GM19239 (cell line): Measurements from ENCODE around the gene MNX1.

Experiments used
- DNase-seq: peaks from one replicate; pipeline ENCODE4 v3.0.0; 2011; ENCODE audit warnings: low spot score; ENCODE audit not compliant: insufficient read length
- FAIRE-seq: peaks from 2 replicates; lab custom pipeline; 2011; peaks lifted over from hg19 to GRCh38; lab: Jason Lieb, UNC

MNX1 gene

GRCh38 chr7:157017149-157017548 is 6.7 kb upstream of the MNX1 start:
- no peak for FAIRE-seq
- DNase-seq: no peak

- DNase-seq (no peak), FAIRE-seq (peak; percentile 99)
Measured at GRCh38 chr7:157016352-157017041, 6.0 kb upstream of the MNX1 start.

GRCh38 chr7:157016024-157016351 is 5.5 kb upstream of the MNX1 start:
- no peak for FAIRE-seq

DNA sequence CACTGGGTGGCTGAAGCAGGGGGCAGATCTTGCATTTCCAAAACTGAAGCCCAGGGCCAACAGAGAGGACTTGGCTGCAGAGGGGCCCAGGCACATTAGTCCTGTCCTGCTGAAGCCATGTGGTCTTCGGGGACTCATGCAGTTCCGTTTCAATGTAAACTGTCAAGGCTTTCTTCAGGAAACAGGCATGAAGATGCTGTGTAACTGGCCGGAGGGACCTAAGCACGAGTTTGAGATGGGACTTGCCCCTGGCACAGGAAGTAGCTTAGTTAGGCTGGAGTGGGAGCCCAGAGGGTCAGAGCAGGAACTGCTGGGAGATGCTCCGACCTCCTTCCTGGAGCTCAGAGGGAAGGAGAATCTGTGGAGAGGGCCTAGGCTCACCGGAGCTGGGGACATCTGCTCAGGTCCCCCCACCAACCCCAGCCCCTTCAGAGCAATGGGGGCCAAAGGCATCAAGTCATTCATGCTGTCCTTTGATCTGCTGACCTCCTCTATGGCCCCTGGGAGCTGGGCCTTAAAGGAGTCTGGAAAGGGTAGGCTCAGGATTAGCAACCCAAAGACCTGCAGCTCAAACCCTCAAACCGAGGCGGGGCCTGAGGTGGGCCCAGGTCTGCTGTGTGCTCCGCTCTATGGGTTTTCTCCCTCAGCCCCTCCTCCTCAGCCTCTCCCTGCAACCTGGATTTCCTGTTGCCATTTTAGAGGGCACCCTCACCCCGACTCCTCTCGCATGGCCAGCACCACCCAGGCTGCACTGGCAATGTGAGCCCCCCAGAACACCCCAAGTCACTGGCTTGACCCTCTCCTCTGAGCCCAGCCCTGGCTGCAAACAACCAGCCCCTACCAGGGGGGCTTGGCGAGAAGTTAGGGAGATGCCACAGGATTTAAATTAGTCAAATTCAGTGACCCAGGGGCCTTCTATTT is 4.4 kb upstream of the MNX1 start:
- DNase-seq (no peak), FAIRE-seq (peak; percentile 59)

More at GRCh38 chr7:157016024-157016351, 5.5 kb upstream of the MNX1 start:
- DNase-seq: no peak

GRCh38 chr7:157013602-157014549 is 3.4 kb upstream of the MNX1 start:
- peak; percentile 23 for FAIRE-seq
- DNase-seq: no peak

DNA sequence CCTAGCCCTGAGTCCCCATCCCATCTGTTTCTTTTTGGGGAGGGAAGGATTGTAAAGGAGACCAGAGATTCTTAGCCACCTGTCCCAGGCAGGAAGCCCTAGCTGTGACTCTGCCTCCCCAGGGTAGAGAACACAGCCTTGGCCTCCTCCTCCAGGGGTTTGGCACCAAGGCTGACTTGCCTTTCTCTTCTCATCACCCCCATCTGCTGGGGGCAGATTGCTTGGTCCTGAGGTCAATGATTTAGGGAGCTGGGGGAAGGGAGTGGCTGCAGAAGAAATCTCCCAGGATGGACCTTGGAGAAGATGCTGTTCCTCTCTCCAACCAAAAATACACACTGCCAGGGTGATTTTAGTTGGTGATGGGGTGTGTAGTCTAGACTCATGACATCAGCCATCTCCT is 2.6 kb upstream of the MNX1 start:
- FAIRE-seq: peak; percentile 79
- no peak for DNase-seq

DNA sequence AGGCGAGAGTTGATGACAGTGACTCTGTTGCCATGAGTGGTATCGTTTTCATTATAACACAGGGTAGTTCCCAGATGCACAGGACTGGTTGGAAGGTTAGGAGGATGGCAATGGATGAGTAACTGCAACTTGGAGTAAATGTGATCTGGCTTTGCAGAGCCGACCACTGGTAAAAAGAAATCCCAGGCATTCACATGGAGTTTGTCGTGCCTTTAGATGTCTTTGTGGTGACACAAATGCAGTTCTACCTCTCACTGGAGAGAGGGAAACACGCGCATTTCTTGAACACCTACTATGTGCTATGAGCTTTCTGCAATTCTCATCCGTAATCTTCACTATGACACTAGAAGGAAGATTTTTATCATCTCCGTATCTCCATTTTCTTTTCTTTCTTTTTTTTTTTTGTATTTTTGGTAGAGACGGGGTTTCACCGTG is 1.7 kb upstream of the MNX1 start:
- DNase-seq (no peak), FAIRE-seq (peak; percentile 86)

DNA sequence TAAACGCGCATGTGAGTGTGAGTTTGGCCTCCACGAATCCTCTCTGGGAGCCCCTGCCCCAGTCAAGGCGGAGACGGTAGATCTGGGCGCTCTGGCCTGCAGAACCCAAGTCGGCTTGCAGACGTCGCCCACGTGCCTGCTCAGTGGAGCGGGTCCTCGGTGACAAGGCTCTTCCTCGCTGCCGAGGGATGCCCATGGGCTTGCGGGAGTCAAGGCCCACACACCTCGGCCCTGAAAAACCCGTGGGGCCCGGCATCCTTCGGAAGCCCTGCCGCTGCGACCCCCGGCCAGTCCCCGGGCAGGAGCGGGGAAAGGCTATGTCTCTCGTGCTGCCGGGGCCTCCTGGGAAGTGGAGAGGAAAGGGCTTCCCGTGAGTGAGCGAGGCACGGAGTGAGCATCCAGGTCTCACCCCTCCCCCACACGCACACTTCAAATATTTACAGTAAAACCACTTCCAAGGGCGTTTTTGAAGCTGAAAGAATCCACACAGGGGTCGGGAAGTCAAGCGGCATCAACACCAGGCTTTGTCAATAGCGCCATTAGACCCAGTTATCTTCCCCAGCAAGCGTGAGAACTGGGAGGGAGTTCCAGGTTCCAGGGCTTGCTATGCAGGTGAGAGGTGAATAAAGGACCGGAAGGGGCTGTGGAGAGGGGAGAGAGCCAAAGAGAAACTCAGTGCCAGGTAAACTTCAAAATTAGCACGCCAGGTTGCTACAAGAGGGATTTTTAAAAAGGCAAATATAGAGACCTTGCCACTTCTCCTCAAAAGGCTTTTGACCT is 1.1 kb upstream of the MNX1 start:
- DNase-seq (no peak), FAIRE-seq (no peak)

- FAIRE-seq (no peak), DNase-seq (no peak)
Measured at GRCh38 chr7:157009778-157010587, 480 bp downstream of the MNX1 start.

GRCh38 chr7:157009170-157009777 is 1.2 kb downstream of the MNX1 start:
- FAIRE-seq (peak; percentile 83), DNase-seq (peak; percentile 88)

- FAIRE-seq (peak; percentile 79), DNase-seq (no peak)
Measured at GRCh38 chr7:157008206-157009169, 2.0 kb downstream of the MNX1 start.

DNA sequence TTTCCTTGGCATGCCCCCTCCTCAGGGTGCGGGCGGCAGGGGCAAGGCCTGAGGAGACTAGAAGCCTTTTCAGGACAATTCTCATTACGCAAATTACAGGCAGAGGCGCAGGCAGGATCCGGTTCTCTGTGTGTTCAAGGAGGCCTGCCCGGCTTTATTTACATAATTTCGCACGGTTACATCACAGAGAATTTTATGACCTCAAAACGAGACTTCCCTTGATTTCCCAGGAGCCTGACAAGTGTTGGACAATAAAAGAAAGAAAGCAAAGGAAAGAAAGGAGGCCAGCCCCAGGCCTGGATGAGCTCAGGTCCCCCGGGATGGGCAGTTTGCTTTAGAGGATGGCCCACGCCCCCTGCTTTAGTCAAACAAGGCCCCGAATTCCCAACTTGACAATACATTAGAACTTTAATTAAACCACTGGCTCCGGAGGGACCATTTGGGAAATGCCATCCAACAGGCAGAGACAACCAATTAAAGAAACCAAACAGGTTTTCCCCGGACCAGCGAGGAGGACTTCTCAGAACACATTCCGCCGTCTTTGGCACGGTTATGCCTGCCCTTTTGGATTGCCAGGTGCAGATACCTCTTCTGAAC is 2.9 kb downstream of the MNX1 start:
- no peak for DNase-seq
- peak; percentile 77 for FAIRE-seq

DNA sequence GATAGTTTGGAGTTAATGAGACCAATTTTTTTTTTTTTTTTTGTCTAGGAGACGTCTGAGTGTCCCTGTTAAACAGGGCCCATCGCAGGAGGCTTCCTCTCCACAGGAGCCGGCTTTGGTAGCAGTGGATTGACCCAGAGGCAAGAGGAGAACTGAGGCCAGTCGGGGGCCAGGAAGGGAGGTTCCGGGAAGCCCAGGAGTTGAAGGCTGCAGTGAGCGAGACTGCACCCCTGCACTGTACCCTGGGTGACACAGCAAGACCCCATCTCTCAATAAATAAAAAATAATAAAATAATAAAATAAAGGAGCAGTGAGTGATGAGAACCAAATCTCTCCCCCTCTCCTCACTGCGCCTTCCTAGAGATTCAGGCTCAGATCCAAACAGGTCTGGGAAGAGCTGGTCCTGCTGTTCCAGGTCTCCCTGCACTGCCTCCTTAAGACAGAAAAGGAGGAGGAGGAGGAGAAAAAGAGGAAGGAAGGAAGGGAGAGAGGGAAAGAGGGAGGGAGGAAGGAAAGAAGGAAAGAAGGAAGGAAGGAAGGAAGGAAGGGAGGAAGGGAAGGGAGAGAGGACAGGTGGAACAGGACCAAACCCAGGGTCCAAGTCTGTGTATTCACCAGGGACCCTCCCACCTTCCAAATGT is 3.5 kb downstream of the MNX1 start:
- FAIRE-seq (no peak), DNase-seq (no peak)

DNA sequence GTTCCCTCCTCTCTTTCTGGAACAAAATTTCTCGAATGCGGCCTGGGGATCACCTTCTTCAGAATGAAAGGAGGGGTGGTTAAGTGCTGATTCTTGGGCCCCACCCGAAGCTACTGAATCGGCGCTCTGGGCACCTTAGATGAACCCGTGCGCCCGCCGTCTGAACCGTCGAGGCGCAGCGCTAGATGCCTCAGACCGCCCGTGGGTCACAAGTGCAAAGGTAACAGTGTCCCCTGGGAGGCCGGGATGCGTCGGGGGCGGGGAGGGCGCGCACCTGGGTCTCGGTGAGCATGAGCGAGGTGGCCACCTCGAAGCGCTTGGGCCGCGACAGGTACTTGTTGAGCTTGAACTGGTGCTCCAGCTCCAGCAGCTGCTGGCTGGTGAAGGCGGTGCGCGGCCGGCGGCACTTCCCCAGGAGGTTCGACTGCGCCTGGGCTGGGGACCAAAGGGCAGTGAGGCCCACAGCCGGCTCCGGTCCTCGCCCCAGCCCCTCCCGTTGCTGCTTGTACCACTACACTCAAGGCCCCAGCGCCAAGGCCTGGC is 4.2 kb downstream of the MNX1 start:
- no peak for DNase-seq
- FAIRE-seq: peak; percentile 4

GRCh38 chr7:157005456-157006204 is 4.8 kb downstream of the MNX1 start:
- DNase-seq: no peak

More at GRCh38 chr7:157005456-157006204, 4.8 kb downstream of the MNX1 start:
- FAIRE-seq: no peak
